Activated T-helper 1 cell treated with Interleukin-2 at 50 U/mL for 16 hours (primary cell): ENCODE measurements around the gene SBNO2.
A peak's percentile ranks its signal among the peaks of the same experiment; 100 is the strongest.

ENCODE experiments used
- DNase-seq: peaks from one replicate; pipeline ENCODE4 v3.0.0-alpha.2; 2020; ENCODE audit warnings: low read depth

SBNO2 gene

DNA sequence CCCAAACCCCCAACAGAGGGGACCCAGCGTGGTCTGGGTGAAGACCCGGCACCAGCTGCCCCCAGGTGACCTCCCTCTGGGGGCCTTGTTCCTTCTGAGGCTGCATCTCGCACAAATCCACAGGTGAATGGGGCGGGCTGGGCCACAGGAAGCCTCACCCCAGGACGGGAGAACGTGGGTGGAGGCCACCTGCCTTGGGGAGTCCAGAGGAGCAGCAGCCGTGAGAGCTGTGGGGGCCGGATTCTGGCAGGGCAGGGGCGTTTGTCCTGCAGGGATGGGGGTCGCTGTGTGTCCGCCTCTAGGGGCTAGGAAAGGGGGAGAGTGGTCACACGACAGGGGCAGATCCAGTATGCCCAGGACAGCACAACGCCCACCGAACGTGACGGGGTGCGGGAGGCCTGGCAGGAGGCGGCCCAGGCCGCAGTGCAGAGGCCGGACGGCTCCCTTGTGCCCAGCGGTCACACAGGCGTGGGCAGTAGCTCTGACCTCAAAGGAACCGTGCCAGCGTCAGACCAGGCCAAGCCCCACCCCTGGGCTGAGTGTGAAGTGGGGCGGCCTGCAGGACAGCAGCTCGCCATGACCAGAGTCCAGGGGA lies 85.6 kb downstream of the SBNO2 start:
- no peak for DNase-seq

DNA sequence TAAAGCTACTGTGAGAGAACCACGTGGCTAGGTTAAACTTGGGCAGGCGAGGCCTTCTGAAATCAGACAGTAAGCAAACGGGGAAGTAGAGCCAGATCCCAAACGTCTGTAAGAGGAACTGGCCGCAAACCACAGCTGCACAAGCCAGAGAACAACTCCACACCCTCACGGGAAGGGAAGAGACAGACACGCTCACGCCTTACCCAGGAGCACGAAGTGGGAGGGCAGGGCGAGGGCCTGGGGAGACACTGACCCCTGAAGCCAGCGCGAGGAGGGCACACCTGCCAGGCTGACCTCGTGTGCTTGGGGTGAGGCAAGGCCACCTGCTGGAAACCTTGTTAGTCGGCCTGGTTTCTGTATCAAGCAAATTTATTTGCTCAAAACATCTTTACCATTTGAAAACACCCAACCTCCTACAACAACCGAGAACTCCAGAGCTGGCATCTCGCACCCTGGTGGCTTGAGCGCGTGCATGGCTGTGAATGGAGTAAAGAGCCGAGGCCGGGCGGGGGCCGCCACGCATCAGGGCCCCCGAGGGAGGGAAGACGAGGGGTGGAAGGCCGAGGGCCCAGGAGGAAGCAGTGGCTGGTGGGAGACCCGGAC lies 86.2 kb downstream of the SBNO2 start:
- DNase-seq: no peak

DNA sequence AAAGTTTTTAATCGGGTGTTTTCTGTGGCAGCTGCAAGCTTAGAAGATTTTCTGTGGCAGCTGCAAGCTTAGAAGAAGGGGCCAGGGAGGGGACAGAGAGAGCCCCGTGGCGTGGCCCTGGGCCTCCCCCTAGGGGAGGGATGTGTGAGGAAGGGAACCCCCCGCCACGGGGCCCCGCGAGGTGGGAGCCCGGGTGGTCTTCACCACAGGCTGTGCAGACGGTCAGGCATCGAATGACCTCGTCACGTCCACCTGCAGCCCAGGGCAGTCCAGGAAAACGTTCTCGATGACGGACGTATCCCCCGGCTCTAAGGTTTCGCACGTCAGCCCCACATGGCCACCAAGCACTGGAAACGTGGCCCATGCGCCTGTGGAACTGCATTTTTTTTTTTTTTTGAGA lies 87.5 kb downstream of the SBNO2 start:
- no peak for DNase-seq

DNA sequence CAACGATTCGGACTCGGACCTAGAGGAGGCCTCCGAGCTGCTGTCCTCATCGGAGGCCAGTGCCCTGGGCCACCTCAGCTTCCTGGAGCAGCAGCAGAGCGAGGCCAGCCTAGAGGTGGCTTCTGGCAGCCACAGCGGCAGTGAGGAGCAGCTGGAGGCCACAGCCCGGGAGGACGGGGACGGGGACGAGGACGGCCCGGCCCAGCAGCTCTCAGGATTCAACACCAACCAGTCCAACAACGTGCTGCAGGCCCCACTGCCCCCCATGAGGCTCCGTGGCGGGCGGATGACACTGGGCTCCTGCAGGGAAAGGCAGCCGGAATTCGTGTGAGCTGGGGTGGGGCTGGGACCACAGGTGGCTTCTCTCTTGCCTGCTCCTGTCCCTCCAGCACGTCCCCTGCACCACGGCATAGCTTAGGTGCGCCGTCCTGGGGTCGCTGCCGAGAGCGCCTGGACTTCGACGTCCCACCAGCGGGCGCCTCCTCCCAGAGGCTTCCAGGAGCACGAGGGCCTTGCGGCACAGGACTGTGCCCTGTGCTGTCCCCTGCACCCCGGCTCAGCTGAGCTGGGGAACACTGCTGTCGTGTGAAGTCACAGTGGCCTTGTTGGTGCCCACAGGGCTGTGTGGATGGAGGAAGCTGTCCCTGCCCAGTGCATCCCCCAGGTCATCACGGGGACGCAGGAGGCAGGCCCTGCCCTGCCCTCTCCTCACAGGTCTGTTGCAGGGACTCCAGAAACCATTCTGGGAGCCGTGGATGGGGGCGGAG lies 88.2 kb downstream of the SBNO2 start:
- DNase-seq: no peak

DNA sequence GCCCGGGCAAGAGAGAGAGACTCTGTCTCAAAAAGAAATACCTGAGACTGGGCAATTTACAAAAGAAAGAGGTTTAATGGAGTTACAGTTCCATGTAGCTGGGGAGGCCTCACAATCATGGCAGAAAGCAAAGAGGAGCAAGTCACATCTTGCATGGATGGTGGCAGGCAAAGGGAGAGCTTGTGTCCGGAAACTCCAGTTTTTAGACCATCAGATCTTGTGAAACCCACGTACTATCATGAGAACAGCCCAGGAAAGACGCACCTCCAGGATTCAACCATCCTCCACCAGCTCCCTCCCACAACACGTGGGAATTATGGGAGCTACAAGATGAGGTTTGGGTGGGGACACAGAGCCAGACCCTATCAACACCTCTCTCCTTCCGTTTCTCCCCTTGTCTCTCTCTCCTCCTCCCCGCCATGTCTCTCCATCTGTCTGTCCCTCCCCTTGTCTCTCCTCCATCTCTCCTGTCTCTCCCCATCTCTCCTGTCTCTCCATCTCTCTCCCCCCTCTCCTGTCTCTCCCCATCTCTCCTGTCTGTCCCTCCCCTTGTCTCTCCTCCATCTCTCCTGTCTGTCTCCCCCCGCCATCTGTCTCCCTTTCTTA lies 88.9 kb downstream of the SBNO2 start:
- DNase-seq: no peak

DNA sequence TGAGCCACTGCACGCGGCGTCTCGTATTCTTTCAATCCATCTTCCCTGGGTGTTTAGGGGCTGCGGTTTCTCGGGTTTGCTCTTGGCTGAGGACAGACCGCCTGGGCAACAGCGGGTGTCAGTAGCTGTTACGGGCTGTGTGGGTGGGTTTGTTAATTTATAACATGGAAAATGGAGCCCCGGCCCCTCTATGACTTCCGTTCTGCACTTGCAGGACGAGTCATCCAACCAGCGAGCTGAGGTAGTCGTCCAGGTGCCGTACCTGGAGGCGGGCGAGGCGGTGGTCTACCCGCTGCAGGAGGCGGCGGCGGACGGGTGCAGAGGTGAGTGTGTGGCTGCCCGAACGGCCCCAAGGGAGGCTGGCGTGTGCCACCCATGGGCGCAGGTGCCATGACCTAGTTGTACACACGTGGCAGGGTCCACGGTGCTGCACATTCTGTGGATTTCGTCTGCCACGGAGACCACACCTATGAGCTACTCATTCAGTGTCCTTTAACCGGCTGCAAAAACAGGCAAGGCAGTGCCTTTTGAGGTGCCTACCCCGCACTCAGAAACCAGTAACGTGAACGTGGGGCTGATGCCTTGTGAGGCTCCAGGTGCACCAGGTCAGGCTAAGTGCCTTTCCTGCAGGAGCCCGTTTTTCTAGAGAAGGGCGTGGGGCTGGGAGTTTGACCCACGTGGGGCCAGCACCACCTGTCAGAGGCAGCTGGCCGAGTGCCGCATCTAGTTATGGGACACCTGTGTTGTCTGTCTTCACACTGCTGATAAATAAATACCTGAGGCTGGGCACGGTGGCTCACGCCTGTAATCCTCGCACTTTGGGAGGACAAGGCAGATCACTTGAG lies 89.8 kb downstream of the SBNO2 start:
- DNase-seq: no peak

DNA sequence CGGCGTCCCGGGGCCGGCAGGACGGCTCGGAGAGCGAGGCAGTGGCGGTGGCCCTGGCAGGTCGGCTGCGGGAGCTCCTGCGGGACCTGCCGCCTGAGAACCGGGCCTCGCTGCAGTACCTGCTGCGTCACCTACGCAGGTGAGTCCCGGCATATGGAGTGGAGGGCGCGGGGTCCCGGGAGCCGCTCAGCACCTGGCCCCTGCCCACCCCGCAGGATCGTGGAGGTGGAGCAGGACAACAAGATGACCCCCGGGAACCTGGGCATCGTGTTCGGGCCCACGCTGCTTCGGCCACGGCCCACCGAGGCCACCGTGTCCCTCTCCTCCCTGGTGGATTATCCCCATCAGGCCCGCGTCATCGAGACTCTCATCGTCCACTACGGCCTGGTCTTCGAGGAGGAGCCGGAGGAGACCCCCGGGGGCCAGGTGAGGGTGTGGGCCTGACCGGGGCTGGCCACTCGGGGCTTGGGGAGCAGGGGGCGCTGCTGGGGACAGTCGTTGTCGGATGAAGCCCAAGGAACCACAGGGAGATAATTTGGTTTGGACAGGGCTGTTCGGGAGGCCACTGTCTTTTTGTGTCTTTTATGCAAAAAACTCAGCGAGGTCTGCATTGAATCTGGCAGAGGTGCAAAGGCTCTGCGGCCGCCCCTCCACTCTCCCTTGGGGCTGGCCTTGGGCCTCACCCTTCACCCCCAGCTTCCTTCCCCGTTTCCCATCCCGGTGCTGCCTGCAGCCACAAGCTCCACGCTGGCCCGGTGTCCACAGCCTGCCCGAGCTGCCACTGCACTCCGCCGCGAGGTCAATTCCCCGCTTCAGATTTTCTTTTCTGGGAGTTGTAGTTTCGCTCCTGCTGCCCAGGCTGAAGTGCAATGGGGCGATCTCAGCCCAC lies 90.9 kb downstream of the SBNO2 start:
- DNase-seq: no peak

DNA sequence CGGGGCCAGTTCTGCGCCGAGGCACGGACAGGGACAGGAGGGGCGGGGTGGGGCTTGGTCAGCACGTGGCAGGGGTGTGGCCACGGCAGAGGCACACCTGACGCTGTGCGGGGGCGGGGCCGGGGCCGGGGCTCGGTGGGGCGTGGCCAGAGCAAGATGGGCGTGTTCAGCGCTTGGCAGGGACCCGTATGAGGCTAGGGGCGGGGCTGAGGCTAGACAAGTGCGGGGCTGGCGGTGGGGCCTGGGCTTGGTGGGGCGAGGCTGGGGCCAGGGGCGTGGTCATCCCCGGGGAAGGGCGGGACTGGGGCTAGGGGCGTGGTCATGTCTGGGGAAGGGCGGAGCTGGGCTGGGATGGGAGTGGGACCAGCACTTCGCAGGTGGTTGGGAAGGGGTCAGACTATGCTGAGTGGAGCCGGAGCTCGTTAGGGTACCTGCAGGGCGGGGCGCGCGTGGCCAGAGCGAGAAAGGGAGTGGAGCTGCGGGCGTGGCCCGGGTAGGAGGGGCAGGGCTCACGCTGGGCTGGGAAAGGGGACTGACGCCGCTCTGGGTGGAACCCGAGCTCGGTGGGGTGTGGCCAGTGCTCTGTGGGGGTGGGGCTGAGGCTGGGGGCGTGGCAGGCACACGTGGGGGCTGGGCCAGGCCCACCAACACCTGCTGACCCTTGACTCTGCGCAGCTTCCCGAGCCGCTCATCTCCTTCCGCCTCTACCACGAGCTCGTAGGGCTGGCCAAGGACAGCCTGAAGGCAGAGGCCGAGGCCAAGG lies 91.7 kb downstream of the SBNO2 start:
- DNase-seq: peak; percentile 74

DNA sequence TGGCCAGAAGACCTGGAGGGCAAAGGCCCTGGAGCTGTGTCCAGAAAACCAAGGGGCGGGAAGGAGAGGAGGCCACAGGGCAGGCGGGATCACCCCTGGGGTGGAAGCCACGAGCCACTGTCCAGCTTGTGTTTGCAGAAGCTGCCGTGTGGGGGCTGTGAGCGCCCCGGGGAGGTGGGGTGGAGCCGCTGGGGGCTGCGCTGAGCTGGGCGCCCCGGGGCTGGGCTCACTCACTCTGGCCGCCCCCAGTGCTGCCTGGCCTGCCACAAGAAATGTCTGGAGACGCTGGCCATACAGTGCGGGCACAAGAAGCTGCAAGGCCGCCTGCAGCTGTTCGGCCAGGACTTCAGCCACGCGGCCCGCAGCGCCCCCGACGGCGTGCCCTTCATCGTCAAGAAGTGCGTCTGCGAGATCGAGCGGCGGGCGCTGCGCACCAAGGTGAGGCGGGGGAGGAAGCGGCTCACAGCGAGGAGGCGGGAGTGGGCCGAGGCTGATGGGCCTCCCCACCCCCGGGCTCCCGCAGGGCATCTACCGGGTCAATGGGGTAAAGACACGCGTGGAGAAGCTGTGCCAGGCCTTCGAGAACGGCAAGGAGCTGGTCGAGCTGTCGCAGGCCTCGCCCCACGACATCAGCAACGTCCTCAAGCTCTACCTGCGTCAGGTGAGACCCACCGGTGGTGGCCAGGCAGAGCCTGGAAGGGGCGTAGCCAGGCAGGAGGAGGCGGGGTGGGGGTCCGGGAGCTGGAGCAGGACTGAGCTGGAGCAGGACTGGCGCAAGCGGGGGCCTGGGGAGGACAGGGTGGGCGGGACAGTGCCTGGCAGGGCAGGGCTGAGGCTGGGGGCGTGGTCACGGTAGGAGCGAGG lies 92.5 kb downstream of the SBNO2 start:
- no peak for DNase-seq

DNA sequence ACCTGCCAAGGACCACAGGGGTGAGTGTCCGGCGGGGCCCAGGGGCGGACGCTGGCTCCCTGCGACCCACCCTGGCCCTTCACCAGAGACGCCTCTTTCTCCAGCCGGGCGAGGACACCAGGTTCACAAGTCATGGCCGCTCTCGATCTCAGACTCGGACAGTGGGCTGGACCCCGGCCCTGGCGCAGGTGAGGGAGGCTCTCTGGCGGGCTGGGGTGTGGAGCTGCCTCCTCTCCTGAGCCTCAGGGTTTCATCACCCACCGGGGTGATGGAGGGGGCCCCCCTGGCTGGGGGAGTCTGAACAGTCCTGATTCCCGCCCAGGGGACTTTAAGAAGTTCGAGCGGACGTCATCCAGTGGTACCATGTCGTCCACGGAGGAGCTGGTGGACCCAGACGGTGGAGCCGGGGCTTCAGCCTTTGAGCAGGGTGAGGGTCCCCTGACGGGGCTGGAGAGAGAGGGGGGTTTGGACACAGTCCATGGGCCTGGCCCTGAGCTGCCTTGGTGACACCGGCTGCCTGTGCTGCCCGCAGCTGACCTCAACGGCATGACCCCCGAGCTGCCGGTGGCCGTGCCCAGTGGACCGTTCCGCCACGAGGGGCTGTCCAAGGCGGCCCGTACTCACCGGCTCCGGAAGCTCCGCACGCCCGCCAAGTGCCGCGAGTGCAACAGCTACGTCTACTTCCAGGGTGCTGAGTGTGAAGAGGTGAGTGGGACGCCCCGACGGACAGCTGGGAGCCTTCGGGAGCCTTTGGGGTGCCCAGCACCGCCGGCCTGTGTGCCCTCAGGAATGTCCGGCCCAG lies 93.5 kb downstream of the SBNO2 start:
- no peak for DNase-seq

DNA sequence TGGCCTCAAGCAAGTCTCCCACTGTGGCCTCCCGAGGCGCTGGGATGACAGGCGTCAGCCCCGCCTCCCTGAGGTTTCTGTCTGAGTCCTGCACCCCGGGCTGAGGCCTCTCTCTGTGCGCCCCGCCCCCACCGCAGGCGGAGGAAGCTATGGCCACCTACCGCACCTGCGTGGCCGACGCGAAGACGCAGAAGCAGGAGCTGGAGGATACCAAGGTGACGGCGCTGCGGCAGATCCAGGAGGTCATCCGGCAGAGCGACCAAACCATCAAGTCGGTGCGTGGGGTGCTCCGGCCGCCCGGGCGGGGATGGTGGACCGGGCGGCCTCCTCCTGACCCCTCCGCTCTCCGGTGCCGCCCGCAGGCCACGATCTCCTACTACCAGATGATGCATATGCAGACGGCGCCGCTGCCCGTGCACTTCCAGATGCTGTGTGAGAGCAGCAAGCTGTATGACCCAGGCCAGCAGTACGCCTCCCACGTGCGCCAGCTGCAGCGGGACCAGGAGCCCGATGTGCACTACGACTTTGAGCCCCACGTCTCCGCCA lies 94.4 kb downstream of the SBNO2 start:
- peak; percentile 53 for DNase-seq

DNA sequence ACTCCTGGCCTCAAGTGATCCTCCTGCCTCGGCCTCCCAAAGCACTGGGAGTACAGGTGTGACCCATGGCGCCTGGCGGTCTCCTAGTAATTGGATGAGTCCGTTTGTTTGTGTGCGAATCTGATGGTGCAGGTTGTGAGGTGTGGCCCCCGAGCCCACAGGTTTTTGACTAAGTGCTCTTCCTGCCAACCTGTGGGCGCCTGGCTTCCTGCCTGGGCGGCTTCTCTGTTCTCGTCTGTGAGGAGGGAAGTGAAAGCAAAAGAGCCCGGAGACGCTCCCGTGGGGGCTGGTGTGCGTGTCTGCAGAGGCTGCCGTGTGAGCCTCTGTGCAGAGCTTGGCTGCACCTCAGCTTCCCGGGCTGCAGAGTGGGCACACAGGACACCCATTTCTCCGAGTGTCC lies 97.1 kb downstream of the SBNO2 start:
- DNase-seq: peak; percentile 91

DNA sequence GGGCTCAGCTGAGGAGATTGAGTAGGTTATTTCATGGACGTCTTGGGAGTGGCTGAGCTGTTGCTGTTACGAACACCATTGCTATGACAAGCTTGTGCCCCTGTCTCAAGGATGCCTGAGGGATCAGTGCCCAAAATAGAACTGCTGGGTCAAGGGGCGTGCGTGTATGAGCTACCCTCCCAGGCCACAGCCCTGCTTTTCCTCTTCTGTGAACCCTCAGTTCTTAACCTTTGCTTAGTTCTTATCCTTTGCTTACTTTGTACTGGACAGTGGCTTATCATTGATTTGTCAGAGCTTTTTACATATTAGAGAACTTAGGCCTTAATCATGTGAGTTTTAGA lies 98.1 kb downstream of the SBNO2 start:
- DNase-seq: no peak

DNA sequence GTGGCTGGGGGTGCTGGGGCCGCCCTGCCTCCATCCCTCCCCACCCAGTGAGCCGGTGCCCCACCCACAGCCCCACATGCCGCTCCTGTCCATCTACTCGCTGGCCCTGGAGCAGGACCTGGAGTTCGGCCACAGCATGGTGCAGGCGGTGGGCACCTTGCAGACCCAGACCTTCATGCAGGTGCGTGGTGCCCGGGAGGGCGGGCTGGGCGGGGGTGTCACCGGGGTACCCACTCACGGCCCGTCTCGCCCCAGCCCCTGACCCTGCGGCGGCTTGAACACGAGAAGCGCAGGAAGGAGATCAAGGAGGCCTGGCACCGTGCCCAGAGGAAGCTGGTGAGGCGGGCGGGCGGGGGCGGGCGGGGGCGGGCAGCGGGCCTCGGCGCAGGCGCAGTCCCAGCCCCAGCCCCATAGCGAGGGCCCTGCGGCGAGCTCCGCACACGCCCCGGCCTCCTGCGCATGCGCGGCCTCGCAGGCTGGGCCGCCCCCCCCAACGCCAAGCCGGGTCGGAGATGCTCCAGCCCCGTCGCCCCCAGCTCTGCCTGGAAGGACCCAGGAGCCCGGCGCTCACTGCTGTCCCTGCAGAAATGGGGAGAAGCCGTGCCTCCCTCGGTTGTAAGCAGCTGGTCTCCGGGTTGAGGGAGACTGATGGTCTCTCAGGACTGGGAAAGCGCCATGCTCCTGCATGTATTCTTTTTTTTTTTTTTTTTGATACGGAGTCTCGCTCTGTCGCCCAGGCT lies 99.4 kb downstream of the SBNO2 start:
- DNase-seq: peak; percentile 93

DNA sequence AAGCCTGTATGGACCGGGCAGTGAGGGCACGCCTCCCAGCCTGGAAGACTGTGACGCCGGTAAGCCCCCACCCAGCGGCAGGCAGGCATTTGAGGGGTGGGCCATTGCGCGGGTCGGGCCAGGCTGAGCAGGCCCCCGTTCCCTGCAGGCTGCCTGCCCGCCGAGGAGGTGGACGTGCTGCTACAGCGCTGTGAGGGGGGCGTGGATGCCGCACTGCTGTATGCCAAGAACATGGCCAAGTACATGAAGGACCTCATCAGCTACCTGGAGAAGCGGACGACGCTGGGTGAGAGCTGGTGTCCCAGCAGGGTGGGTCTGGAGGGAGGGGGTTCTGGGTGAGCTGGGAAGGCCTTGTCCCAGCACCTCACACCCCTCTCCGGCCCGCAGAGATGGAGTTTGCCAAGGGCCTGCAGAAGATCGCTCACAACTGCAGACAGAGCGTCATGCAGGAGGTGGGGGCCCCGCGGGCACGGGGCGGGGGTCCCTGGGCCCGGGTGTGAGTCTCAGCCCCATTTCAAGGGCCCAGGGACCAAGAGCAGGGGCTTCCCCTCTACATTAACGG lies 100.0 kb downstream of the SBNO2 start:
- DNase-seq: no peak

DNA sequence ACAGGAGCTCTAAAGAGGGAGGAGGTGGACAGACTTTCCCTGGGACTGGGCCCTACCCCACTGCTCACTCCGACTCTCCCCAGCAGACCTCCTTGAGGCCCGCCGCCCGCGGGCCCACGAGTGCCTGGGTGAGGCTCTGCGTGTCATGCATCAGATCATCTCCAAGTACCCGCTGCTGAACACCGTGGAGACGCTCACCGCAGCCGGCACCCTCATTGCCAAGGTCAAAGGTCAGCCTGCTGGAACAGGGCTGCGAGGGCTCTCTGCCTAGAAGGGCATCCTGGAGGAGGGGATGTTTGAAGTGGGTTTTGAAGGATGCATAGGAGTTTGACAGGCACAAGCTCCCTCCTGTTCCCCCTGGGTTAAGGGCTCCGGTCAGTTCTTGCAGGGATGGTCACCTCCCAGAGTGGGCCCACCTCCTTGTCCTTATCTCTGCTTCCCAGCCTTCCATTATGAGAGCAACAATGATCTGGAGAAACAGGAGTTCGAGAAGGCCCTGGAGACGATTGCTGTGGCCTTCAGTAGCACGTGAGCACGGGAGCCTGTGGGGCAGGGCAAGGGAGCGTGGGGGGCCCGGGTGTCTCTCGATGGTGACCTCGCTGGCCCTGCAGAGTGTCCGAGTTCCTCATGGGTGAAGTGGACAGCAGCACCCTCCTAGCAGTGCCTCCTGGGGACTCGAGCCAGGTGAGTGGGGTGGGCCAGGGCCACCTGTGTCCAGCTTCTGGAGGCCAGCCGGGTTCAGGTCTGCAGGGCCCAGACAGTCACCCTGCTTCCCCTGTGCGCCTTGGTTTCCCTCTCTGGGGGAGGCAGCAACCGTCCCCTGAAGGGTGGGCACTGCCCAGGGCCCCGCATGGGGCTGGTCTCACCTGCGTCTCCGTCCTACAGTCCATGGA lies 100.8 kb downstream of the SBNO2 start:
- no peak for DNase-seq
